Pulmonary artery endothelial cell (primary cell): ENCODE results near the gene DNAAF1. TPM values are rescaled to one million over a fixed set of nuclear protein-coding genes. Genes with fewer than 3 reads are reported as not detected.

ENCODE experiments used
- DNase-seq: peaks from one replicate; pipeline ENCODE4 v3.0.0-alpha.2; 2011; ENCODE audit warnings: low read depth, low spot score
- total RNA-seq: library from RNA; depleted of rRNA; stranded (reverse); fragments of >200 nt; gene quantifications from 2 replicates; pipeline ENCODE4 v1.2.3, GENCODE V29; 2014

DNAAF1 gene
- total RNA-seq, 1 donor from 2014 or later, result under 0.01 TPM

GRCh38 chr16:84159800-84160199 lies 14.7 kb downstream of the DNAAF1 start:
- DNase-seq, result no peak

- no peak for DNase-seq
Measured at GRCh38 chr16:84161037-84161436, 15.9 kb downstream of the DNAAF1 start.

GRCh38 chr16:84161801-84162200 lies 16.7 kb downstream of the DNAAF1 start:
- no peak for DNase-seq

GRCh38 chr16:84165746-84166145 lies 20.6 kb downstream of the DNAAF1 start:
- no peak for DNase-seq

- no peak for DNase-seq
Measured at GRCh38 chr16:84166796-84167695, 21.9 kb downstream of the DNAAF1 start.

- DNase-seq, result no peak
Measured at GRCh38 chr16:84169765-84170310, 24.7 kb downstream of the DNAAF1 start.

- no peak for DNase-seq
Measured at GRCh38 chr16:84174396-84174795, 29.3 kb downstream of the DNAAF1 start.

GRCh38 chr16:84175350-84176081 lies 30.4 kb downstream of the DNAAF1 start:
- no peak for DNase-seq

GRCh38 chr16:84176192-84177053 lies 31.3 kb downstream of the DNAAF1 start:
- DNase-seq, result no peak

- DNase-seq, result no peak
Measured at GRCh38 chr16:84177741-84178073, 32.6 kb downstream of the DNAAF1 start.

GRCh38 chr16:84178146-84178765 lies 33.1 kb downstream of the DNAAF1 start:
- DNase-seq, result no peak

- DNase-seq, result no peak
Measured at GRCh38 chr16:84178892-84179611, 33.9 kb downstream of the DNAAF1 start.

GRCh38 chr16:84179612-84180320 lies 34.7 kb downstream of the DNAAF1 start:
- no peak for DNase-seq

- no peak for DNase-seq
Measured at GRCh38 chr16:84180519-84181140, 35.5 kb downstream of the DNAAF1 start.

- no peak for DNase-seq
Measured at GRCh38 chr16:84181144-84181915, 36.2 kb downstream of the DNAAF1 start.

GRCh38 chr16:84182104-84182503 lies 37.0 kb downstream of the DNAAF1 start:
- no peak for DNase-seq

GRCh38 chr16:84182680-84183571 lies 37.8 kb downstream of the DNAAF1 start:
- no peak for DNase-seq

- no peak for DNase-seq
Measured at GRCh38 chr16:84183572-84183875, 38.4 kb downstream of the DNAAF1 start.
